EL (cell line): ENCODE measurements around the gene SLC26A6.

Experiments
- DNase-seq: peaks from one replicate; pipeline ENCODE4 v3.0.0-alpha.2; 2016

Gene SLC26A6

GRCh38 chr3:48635222-48636021 lies at the start of gene SLC26A6:
Gene SLC26A6 (minus strand): TSS chr3:48635461. CDS start chr3:48635393, 68 bp downstream.
- peak; percentile 97 for DNase-seq

DNA sequence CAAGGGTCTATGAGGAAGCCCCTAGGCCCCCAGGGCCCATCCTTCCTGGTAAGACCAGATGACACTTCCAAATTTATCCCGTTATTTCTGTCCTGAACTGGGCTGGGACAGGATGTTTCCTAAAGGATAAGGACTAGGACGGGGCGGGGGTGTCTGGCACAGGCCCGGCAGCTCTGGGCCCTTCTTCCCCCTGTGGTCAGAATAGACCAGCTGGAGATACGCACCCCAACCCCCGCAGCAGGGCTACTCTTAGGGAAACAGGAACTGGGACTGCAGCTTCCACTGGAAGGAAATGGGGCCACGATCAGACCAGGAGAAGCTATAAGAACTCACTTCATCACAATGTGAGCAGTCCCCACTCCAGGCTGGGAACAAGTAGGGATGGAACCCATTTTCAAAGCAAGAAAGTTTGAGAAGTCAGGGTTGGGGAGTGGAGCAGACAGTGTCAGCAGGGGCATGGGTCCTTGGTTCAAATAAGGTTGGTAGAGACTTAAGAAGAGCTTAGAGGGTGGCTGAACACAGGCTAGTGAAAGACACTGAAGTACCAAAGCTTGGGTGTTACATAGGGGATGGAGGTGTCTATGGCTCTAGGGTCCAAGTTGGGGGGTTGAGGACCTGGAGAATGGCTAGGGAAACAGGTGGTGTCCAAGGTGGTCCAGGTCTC lies 49.4 kb upstream of the SLC26A6 start:
- DNase-seq: peak; percentile 50

GRCh38 chr3:48684054-48684349 lies 48.7 kb upstream of the SLC26A6 start:
- DNase-seq: no peak

DNA sequence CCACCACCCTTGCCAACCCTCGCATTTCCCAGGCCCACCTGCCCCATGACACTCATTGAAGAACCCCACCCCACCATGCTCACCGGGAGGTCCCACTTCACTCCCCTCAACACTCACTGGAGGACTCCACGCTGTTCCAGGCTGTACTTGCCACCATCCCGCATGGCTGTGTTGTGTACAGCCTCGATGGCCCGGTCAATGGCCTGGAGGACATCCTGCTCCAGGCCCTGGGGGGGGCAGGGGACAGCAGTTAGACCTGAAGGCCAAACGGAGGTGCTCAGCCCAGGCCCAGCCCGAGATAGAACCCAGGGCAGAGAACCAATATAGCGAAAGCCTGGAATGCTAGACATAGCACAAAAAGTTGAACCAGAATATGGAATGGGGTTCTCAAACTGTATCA lies 47.5 kb upstream of the SLC26A6 start:
- DNase-seq: no peak

- DNase-seq: no peak
Observed at GRCh38 chr3:48681974-48682610, 46.8 kb upstream of the SLC26A6 start.

DNA sequence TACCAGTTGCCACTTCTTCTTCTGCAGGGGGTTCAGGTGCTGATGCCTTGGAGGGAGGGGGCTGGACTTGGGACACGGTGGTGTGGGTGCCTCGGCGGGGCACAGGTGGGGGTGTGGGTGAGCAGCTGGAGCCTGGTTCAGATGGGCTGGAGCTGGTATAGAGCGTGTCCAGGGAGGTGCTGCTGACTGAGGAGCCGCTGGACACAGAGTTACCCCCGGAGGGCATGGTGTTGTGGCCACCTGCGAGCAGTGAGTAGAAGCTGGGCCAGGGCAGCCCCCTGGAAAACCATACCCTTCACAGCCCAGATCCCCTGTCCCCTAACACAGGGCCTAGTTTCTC lies 46.2 kb upstream of the SLC26A6 start:
- no peak for DNase-seq

GRCh38 chr3:48680811-48681540 lies 45.7 kb upstream of the SLC26A6 start:
- no peak for DNase-seq

GRCh38 chr3:48679411-48680391 lies 44.4 kb upstream of the SLC26A6 start:
- DNase-seq: no peak

- DNase-seq: no peak
Observed at GRCh38 chr3:48678566-48679380, 43.5 kb upstream of the SLC26A6 start.

DNA sequence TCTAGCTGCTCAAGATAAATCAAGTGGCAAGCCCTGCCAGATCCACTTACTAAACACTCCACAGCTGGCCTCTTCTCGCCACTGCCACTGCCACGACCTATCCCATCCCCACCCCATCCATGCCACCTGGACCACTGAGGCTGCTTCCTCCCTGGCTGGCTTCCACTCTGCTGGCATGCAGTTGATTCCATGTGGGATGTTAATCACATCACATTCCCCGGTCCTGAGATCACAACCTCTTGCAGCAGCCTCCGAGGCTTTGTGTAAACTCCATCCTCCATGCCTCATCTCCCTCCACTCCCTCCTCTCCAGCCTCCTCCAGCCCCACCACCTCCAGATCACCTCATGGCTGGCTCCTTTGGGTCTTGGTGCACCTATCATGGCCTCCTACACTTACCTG lies 42.8 kb upstream of the SLC26A6 start:
- DNase-seq: peak; percentile 60

DNA sequence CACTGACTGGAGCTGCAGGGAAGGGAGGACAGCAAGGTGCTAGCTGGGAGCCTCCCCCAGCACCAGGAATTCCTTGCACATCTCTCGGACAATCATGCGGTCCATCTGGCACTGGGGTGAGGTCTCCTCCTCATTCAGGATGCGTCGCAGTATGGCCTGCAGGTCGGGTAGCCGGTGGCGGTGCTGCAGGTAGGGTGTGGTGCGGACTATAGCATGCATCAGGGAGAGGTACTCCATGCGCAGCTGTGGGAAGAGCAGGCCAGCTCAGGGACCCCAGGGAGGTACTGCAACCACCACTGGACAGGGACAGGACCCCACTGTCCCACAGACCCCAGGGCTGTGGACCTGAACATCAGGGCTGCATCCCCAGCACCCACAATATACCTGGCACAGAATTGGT lies 39.2 kb upstream of the SLC26A6 start:
- DNase-seq: no peak

- DNase-seq: no peak
Observed at GRCh38 chr3:48672522-48672921, 37.3 kb upstream of the SLC26A6 start.

DNA sequence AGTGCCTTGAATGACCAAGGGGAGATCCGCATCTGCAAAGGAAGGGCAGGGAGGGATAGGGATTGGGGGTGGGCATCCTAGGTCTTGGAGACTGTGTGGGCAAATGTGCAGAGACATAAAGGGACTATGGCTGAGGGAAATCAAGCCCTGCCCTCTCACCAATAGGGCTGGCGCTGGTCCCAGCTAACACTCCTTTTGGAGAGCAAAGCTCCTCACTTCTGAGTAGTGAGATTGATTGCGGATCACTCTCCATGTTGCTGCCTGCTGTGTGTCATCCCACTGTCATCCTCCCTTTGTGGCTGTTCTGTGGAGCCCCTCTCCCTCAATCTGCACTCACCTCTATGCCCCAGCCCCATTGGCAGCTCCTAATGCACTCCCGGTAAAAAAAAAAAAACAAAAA lies 29.7 kb upstream of the SLC26A6 start:
- no peak for DNase-seq

- no peak for DNase-seq
Observed at GRCh38 chr3:48664313-48664644, 29.0 kb upstream of the SLC26A6 start.

DNA sequence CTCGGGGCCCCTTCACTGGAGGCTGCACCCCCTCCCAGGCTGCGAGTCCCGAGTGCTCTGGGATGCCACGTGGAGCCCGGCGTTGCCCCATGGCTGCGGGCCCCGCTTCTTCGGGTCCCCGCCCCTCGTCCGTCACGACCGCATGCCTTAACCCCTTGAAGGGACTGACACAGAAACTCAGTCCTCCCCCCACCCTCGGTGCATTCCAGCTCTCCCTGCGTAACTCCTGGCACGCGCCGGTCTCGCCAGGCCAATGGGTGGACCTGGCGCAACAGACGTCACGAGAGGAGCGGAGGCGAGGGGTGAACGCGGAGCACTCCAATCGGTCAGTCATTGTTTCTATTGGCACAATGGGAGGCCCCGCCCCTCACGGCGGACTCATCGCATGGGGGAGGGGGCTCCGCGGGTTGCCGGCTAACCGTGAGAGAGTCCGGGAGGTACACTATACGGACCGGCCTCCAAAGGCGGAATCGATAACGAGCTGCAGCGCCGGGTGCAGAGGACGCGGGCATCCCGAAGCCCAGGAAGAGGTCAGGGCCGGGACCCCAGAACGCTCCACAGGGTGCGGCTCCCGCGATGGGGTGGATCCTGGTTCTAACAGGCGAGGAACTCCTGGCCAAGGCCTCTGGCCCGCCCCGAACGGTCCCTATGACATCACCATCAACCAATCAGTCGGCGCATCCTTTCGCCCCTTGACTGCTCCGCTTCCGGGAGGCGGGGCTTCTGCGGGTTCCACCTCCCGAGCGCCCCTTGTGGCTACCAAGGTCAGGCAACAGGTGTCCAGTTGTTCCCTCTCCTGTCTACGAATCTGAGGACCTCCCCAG lies 28.4 kb upstream of the SLC26A6 start:
- peak; percentile 98 for DNase-seq

GRCh38 chr3:48662753-48663488 lies 27.7 kb upstream of the SLC26A6 start, which contains the start of gene CELSR3:
Gene CELSR3 (minus strand): TSS chr3:48662886. CDS start chr3:48662634, 252 bp downstream.
- peak; percentile 81 for DNase-seq

- DNase-seq: no peak
Observed at GRCh38 chr3:48662145-48662752, 27.0 kb upstream of the SLC26A6 start.

DNA sequence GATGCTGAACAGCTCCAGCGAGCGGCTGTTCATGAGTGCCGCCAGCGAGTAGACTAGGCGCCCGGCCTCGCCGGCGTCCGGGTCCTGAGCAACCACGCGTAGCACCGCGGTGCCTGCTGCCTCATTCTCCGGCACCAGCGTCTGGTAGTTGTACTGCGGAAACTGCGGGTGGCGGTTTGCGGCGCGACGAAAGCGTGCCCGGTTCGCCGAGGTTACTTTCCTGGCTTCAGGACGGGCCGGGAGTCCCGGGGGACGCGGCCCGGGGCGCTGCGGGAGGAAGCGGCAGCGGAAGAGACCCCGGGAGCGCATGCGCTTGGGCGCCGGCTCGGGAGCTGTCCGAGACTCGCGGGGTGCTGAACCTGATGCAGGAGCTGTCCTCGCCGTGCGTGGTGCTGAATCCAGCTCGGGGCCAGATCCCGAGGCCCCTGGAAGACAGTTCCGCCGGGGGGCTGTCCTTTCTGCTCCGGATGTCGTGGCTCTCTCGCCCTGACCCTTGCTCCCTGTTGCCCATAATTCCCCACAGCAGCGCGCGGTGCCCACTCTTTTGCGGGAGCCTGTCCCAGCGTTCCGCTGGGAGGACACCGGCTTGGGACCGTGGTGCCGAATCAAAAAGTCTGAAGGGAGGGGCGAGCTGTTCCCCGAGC lies 26.4 kb upstream of the SLC26A6 start:
- DNase-seq: peak; percentile 46
